GM21423 (cell line): ENCODE data around the gene DHDH.

ENCODE experiments used
- ATAC-seq: cut with Tn5 transposase; IDR thresholded peaks from one replicate; pipeline ENCODE4 v1.9.1; 2021; ENCODE audit warnings: mild to moderate bottlenecking, moderate library complexity; ENCODE audit not compliant: unreplicated experiment

DHDH gene

GRCh38 chr19:48991011-48991609 is 57.6 kb downstream of the DHDH start:
- ATAC-seq, result no peak

GRCh38 chr19:48991873-48992580 is 58.5 kb downstream of the DHDH start:
- no peak for ATAC-seq

GRCh38 chr19:48992581-48993174 is 59.2 kb downstream of the DHDH start:
- no peak for ATAC-seq

- peak; percentile 88 for ATAC-seq
These were observed 59.9 kb downstream of the DHDH start, which contains the start of the genes GYS1 and RUVBL2 for GRCh38 chr19:48993175-48994034. TSS of gene GYS1 (minus strand) at chr19:48993309. CDS start at chr19:48993112, 197 bp downstream. TSS of gene RUVBL2 (plus strand) at chr19:48993887. CDS start at chr19:48993912, 25 bp downstream.

- ATAC-seq, result no peak
These were observed 60.5 kb downstream of the DHDH start for GRCh38 chr19:48994035-48994386.
